BE2C (cell line): Measurements from ENCODE around the gene CSNK2A1.

ENCODE experiments used
- DNase-seq: peaks from one replicate; pipeline ENCODE4 v3.0.0-alpha.2; 2020
- H3K27me3 ChIP-seq: fragments of 250-450 bp; sonication (Bioruptor Pico); 2 replicates; pipeline ENCODE4 v1.5.1; 2020; ENCODE audit warnings: mild to moderate bottlenecking
- H3K36me3 ChIP-seq: fragments of 250-450 bp; sonication (Bioruptor Pico); 2 replicates; pipeline ENCODE4 v1.5.1; 2020; ENCODE audit warnings: mild to moderate bottlenecking
- H3K4me1 ChIP-seq: fragments of 250-450 bp; sonication (Bioruptor Pico); 2 replicates; pipeline ENCODE4 v1.5.1; 2020
- H3K4me3 ChIP-seq: 2 replicates; pipeline ENCODE4 v1.5.1; 2011; ENCODE audit warnings: low read depth, low read length
- H3K9me3 ChIP-seq: fragments of 250-450 bp; sonication (Bioruptor Pico); 2 replicates; pipeline ENCODE4 v1.5.1; 2020
- TF ChIP-seq, protein P1 (sequence below): IDR thresholded peaks from 2 replicates; pipeline ENCODE4 v1.5.1; 2012; ENCODE audit warnings: mild to moderate bottlenecking, low read depth, low read length

Gene CSNK2A1

GRCh38 chr20:532530-532929, 11.1 kb downstream of the CSNK2A1 start:
- Histone ChIP-seq H3K27me3 (no peaks in the 10 kb centered on the region), H3K9me3 (no peaks in the 10 kb centered on the region), H3K36me3 (no peaks in the 10 kb centered on the region; the same call in 1 of the 2 replicates), H3K4me1 (no peaks in the 10 kb centered on the region), H3K4me3 (no peak overlapping the region)
- no peak for DNase-seq
- TF ChIP-seq, protein P1, sequence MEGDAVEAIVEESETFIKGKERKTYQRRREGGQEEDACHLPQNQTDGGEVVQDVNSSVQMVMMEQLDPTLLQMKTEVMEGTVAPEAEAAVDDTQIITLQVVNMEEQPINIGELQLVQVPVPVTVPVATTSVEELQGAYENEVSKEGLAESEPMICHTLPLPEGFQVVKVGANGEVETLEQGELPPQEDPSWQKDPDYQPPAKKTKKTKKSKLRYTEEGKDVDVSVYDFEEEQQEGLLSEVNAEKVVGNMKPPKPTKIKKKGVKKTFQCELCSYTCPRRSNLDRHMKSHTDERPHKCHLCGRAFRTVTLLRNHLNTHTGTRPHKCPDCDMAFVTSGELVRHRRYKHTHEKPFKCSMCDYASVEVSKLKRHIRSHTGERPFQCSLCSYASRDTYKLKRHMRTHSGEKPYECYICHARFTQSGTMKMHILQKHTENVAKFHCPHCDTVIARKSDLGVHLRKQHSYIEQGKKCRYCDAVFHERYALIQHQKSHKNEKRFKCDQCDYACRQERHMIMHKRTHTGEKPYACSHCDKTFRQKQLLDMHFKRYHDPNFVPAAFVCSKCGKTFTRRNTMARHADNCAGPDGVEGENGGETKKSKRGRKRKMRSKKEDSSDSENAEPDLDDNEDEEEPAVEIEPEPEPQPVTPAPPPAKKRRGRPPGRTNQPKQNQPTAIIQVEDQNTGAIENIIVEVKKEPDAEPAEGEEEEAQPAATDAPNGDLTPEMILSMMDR, result no peak

DNA sequence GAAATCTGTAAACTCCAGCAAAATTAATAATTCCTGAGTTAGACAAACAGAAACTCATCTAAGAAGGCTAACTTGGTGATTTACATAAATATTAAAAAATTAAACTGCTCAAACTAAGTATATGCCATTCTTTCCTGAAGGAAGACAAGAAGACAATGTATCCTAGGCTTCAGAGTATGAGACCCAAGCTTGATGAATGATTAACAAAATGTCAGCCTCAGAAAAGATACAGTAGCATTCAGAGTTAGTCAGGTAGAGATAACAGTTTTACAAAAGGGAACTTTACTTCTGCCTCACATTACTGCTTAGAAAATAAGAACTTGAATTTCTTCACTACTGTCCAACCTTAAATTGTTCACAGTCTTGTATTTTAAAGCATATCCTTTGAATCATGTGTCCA, 12.0 kb downstream of the CSNK2A1 start:
- TF ChIP-seq, protein P1, result no peak
- H3K27me3 ChIP-seq, result no peaks in the 10 kb centered on the region
- peaks cover 8% of the 10 kb centered on the region; the same call in 1 of the 2 replicates for H3K36me3 ChIP-seq
- no peak for DNase-seq
- no peaks in the 10 kb centered on the region for H3K9me3 ChIP-seq
- no peak overlapping the region for H3K4me3 ChIP-seq
- no peaks in the 10 kb centered on the region for H3K4me1 ChIP-seq

- TF ChIP-seq, protein P1, result no peak
- DNase-seq, result no peak
Measured at GRCh38 chr20:530321-530720, 13.3 kb downstream of the CSNK2A1 start.

GRCh38 chr20:528923-529604, 14.5 kb downstream of the CSNK2A1 start:
- no peaks in the 10 kb centered on the region for H3K4me1 ChIP-seq
- H3K36me3 ChIP-seq, result peaks cover 8% of the 10 kb centered on the region; the same call in 1 of the 2 replicates
- no peak for DNase-seq
- H3K4me3 ChIP-seq, result no peak overlapping the region
- H3K9me3 ChIP-seq, result no peaks in the 10 kb centered on the region
- TF ChIP-seq, protein P1, result no peak
- no peaks in the 10 kb centered on the region for H3K27me3 ChIP-seq

More at GRCh38 chr20:530321-530720, 13.3 kb downstream of the CSNK2A1 start:
- no peaks in the 10 kb centered on the region for H3K4me1 ChIP-seq
- no peaks in the 10 kb centered on the region for H3K9me3 ChIP-seq
- H3K36me3 ChIP-seq, result peaks cover 8% of the 10 kb centered on the region; the same call in 1 of the 2 replicates
- no peaks in the 10 kb centered on the region for H3K27me3 ChIP-seq
- H3K4me3 ChIP-seq, result no peak overlapping the region

GRCh38 chr20:527571-527886, 16.1 kb downstream of the CSNK2A1 start:
- H3K36me3 ChIP-seq, result peaks cover 8% of the 10 kb centered on the region; the same call in 1 of the 2 replicates

GRCh38 chr20:521860-522259, 21.7 kb downstream of the CSNK2A1 start:
- TF ChIP-seq, protein P1, result no peak
- H3K4me1 ChIP-seq, result no peaks in the 10 kb centered on the region
- DNase-seq, result no peak
- H3K4me3 ChIP-seq, result no peak overlapping the region
- H3K27me3 ChIP-seq, result no peaks in the 10 kb centered on the region
- peaks cover 2% of the 10 kb centered on the region; the same call in 1 of the 2 replicates for H3K36me3 ChIP-seq
- no peaks in the 10 kb centered on the region for H3K9me3 ChIP-seq

More at GRCh38 chr20:527571-527886, 16.1 kb downstream of the CSNK2A1 start:
- no peaks in the 10 kb centered on the region for H3K4me1 ChIP-seq
- TF ChIP-seq, protein P1, result no peak
- no peaks in the 10 kb centered on the region for H3K27me3 ChIP-seq
- no peaks in the 10 kb centered on the region for H3K9me3 ChIP-seq
- no peak overlapping the region for H3K4me3 ChIP-seq
- no peak for DNase-seq
